ENCODE results near the gene INS.
"Not testable (repeated sequence)": the region's sequence is repeated elsewhere in the genome, so short reads cannot be mapped to it uniquely, and the experiment has no call there.

The INS gene

GRCh38 chr11:2131371-2132236 is 29.4 kb downstream of the INS start:
- DNase-seq, result no peak

- DNase-seq, result no peak
These were observed 30.1 kb downstream of the INS start for GRCh38 chr11:2130881-2131352.

- no peak for DNase-seq
These were observed 31.2 kb downstream of the INS start for GRCh38 chr11:2129699-2130366.

DNA sequence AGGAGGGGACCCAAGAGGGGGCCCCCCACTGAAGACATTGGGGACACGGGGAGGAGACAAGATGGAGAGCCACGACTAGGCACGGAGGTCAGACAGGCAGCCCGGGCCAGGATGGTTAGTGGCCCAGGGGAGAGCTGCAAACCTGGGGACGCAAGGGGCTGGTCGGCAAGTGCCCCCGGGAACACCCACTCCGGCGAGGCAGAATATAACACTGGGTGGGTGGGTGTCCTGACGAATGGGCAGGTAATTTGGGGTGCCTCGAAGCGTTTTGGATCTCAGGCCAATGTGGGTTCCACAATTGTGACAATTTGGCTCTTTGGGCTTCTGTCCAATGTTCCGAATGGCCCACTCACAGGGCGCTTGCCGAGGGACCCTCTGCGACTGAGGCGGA is 31.7 kb downstream of the INS start:
- DNase-seq, result no peak

DNA sequence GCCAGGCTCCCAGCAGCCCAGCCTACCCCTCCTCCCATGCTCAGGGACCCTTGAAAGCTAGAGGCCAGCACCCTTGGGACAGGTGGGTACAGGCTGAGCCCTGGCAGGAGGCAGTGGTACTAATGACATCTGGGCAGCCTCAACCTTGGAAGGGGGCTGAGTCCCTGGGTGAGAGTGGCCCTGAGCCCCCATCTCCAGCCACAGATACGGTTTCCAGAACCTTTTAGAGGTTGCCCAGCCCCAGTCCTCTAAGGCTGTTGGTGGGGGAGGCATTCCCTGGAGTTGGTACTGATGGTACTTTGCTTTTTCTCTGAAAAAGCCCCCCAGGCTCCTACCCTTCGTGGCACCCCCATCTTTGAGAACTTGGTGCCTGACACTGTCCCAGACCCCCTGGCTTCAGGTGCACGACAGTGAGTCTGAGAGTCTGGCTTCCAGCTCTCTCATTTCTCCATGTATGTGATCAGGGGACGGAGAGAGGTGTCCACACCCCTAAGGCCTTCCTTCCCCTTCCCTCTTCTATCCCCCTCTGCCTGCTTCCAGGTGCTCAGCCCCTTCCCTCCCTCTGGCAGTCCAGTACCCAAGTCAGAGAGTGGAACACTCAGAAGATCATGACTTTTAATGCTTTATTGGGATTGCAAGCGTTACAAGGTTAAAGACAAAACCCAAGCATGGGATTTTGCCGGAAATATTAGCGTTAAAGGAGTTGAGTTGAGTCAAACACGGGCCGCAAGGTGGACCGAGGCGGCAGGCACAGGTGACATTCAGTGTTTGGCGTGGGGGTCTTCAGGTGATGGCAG is 32.3 kb downstream of the INS start:
- no peak for DNase-seq

GRCh38 chr11:2128130-2128510 is 32.9 kb downstream of the INS start:
- no peak for DNase-seq

- no peak for DNase-seq
These were observed 33.4 kb downstream of the INS start for GRCh38 chr11:2127482-2128129.

DNA sequence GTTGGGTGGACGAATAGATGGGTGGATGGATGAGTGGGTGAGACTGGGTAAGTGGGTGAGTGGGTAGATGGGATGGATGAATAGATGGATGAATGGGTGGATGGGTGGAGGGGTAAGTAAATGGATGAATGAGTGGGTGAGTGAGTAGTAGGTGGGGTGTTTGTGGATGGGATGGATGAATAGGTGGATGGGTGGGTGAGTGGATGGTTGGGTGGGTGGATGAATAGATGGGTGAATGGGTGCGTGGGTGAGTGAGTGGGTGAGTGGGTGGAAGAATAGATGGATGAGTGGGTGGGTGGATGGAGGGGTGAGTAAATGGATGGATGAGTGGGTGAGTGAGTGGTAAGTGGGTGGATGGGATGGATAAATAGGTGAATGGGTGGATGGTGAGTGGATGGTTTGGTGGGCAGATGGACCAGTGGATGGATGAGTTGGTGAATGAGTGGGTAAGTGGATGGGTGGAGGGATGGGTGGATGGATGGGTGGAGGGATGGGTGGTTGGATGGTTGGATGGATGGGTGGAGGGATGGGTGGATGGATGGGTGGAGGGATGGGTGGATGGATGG is 34.4 kb downstream of the INS start:
- no peak for DNase-seq

- not testable (repeated sequence) for DNase-seq
These were observed 36.1 kb downstream of the INS start for GRCh38 chr11:2124736-2125484.

- DNase-seq, result no peak
These were observed 37.4 kb downstream of the INS start for GRCh38 chr11:2123628-2123960.

DNA sequence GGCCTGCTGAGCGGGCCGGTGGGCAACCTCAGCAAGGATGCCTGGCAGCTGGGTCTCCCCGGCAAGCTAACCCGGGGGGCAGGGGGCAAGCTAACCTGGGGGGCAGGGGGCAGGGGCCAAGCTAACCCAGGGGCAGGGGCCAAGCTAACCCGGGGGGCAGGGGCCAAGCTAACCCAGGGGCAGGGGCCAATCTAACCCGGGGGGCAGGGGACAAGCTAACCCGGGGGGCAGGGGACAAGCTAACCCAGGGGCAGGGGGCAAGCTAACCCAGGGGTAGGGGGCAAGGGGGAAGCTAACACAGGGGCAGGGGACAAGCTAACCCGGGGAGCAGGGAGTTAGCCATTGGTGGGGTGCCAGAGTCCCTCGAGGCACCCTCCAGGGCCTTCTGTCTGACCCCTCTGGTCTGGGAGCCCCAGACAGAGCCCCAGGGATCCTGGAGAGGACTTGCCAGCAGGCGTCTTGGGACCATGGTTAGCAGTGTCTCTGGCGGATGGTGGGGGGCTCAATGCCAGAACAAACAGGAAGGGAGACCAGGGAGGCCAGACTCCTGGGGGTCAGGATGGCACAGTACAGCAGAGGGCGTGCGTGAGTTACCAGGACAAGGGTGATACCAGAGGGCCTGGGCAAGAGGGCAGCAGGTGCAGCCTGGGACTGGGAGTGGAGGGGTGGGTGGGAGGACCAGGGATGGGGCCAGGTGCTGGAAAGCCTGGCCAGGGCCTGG is 37.9 kb downstream of the INS start:
- DNase-seq, result peak in 1 of 5 donors; percentile 5

DNA sequence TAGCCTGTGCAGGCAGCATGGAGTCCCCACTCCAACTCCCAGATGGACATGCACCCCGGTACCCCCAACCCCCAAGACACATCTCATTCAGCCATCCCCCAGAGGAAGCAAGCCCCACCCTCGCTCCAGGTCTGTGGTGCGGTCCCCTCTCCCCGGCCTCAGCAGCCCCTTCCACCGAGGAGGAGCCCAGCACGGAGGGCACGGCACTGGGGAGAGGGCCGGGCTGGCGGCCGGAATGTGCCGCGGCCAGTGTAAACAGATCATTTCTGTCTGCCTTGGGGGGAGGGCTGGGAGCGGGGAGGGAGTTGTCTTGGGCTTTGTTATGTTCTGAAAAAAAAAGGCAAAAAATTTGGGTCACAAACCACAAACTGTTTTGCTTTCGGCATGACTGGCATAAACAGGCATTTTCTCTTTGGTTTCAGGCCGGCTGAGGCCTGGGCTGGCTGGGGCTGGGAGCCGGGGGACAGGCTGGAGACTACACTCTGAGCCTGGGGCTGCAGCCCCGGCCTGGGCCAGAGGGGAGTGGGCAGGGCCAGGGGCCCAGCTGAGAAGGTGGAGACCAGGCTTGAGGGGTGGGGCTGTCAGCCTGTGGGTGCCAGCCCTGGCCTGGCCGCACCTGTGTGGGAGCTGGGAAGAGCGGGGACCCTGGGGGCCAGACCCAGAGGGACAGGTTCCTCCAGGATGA is 38.6 kb downstream of the INS start:
- no peak for DNase-seq

DNA sequence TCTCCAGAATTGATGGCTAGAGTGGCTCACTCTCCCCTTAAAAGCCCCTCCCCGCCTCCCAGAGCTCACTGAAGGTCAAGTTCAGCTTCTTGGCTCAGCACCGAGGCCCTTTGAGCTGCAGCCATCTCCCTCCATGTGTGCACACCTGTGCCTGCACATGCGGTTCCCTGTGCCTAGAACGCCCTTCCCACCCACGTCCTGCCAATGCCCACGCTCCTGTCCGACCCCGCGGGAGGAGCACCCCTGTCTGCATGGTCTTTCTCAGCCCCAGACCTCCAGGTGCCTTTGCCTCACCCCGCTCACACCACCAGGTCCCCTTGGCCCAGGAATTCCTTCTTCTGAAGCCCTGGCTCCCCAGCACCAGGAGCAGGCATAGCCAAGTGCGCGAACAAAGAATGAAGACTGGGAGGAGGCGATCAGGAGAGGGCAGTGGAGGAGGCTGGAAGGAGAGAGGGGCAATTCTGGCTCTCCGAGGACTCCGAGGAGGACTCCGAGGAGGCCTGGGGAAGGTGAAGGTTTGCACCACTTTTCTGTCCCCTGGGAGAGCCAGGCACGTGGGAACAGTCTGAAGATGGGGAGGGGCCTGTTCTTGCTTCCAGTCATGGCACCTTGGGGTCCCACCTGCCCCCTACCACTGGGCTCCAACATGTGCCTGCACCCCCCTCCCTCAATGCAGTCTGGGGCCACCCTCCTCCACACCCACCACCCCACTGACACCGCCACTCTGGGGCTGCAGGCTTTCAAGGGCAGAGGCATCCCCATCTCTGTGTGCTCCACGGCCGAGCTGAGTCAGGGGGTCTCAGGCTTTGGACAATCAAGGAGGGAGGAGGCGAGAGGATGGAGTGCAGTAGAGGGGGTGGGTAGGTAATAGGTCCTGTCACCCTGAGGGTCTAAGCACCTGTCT is 39.5 kb downstream of the INS start:
- peak in 1 of 5 donors; percentile 3 for DNase-seq

DNA sequence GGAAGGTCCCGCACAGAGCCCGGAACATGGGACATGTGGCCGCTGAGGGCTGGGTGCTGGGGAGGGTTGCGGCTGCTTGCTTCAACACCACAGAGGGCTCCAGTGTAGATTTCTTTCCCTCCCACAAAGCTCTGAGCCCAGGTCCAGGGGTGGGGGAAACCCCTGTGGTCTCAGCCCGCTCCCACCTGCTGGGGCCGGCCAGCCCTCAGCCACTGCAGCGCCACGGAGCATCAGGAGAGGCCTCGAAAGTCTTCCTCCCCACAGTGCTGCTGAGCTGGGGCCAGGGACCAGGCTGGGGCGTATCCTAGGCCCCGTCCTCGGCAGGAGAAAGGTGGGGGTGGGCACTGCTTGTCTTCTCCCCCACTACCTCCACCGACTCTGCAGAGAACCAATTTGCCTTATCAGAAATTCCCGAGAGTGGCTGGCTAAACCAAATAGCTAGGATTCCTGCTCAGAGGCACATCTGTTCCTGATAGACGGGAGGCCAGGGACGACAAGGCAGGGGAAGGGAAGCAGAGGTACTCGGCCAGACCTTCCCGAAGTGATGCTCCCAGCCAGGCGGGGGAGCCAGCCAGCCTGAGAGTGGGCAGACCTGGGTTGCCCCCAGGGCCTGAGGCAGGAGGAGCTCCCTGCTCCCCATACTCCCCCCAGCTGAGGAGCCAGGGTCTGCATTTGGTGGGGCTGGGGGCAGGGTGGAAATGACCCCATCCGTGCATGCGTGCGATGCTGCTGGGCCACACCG is 40.5 kb downstream of the INS start:
- DNase-seq, result peak in 1 of 5 donors; percentile 1

DNA sequence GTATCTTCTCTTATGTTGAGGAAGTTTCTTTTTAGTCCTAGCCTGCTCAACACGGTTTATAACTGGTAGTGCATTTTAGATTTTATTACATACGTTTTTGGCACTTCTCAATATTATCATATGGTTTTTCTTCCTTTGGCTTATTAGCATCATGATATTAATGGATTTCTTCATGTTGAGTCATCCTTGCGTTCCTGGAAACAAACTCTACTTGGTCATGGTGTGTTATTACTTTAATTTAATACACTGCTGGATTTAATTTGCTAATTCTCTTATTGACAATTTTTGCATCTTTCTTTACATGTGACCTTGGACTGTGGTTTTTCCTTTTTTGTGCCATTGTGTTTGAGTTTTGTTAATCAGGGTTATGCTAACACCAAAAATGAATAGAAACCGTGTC is 42.3 kb downstream of the INS start:
- no peak for DNase-seq

GRCh38 chr11:2116680-2117079 is 44.3 kb downstream of the INS start:
- DNase-seq, result no peak

DNA sequence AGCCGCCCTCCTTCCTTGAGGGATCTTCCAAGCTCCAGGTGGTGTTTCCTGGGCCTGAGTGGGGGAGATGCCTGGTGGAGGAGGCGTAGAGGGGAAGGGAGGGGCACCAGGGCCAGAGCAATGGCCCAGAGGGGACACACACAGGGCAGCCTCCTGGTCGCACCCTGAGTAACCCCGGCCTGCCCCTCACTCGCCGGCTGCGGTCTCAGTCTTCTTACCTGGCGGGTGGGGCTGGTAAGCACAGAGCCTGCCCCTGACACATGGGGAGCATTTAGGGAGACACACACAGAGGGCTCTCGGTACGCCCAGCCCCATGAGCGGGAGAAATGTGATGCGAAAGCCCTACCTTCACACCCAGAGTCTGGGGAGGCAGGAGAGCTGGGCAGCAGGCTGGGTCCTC is 45.7 kb downstream of the INS start:
- no peak for DNase-seq

GRCh38 chr11:2114430-2115241 is 46.4 kb downstream of the INS start:
- no peak for DNase-seq

Data from T-helper 1 cell (primary cell).